ENCODE measurements around the gene CTNND2. TPM values are rescaled to one million over a fixed set of nuclear protein-coding genes. Genes with fewer than 3 reads are reported as not detected.

CTNND2 gene
- total RNA-seq, 2 experiments from 2014 or later = 0.20 TPM; not detected in 1

DNA sequence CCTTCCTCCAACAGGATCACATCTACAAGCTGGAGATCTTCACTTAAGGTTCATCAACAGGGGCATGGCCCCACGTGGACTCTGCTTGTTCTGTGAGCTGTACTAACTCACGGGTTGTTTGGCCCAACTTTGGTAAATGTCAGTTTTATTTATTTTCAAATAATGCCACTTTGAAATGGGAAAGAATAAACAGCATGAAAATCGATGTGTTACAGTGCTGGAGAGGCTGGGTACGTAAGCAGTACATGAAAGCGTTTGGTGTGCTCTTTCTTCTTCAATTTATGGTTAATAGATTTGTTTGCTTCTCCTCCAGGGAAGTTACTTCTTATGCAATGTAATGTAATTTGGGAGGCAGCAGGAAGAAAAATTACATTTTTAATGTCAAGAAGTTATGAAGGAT lies 753.3 kb downstream of the CTNND2 start:
- Mint-ChIP-seq H3K27ac (no peak overlapping the region), H3K27me3 (no peaks in the 10 kb centered on the region), H3K9me3 (no peaks in the 10 kb centered on the region), H3K36me3 (ENCODE audit: low read depth) (no peaks in the 10 kb centered on the region), H3K4me1 (ENCODE audit: low read depth) (no peaks in the 10 kb centered on the region), H3K4me3 (no peak overlapping the region)
- ChIA-PET CTCF (no interaction called here), POLR2A (no interaction called here)
- intact Hi-C loops (cut with DNase I, micrococcal nuclease) = no loop called here
- Histone ChIP-seq H3K9me3 (ENCODE audit: control insufficient read depth in 1 of 2, insufficient read depth in 1 of 2, low read length in 2 of 2) (no peaks in the 10 kb centered on the region), H3K27me3 (ENCODE audit: control insufficient read depth in 1 of 2, insufficient read depth in 2 of 2, low read length in 2 of 2) (no peaks in the 10 kb centered on the region), H3K36me3 (ENCODE audit: insufficient read depth, low read length) (no peaks in the 10 kb centered on the region), H3K27ac (ENCODE audit: low read depth in 1 of 2, low read length in 2 of 2) (no peak overlapping the region), H3K4me1 (ENCODE audit: insufficient read depth, low read length) (no peaks in the 10 kb centered on the region), H3K4me3 (ENCODE audit: low read length) (no peak overlapping the region)
- TF ChIP-seq, protein P1, sequence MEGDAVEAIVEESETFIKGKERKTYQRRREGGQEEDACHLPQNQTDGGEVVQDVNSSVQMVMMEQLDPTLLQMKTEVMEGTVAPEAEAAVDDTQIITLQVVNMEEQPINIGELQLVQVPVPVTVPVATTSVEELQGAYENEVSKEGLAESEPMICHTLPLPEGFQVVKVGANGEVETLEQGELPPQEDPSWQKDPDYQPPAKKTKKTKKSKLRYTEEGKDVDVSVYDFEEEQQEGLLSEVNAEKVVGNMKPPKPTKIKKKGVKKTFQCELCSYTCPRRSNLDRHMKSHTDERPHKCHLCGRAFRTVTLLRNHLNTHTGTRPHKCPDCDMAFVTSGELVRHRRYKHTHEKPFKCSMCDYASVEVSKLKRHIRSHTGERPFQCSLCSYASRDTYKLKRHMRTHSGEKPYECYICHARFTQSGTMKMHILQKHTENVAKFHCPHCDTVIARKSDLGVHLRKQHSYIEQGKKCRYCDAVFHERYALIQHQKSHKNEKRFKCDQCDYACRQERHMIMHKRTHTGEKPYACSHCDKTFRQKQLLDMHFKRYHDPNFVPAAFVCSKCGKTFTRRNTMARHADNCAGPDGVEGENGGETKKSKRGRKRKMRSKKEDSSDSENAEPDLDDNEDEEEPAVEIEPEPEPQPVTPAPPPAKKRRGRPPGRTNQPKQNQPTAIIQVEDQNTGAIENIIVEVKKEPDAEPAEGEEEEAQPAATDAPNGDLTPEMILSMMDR (IDR thresholded peaks at IDR 0.05) = no peak
- DNase-seq (no peak), ATAC-seq (ENCODE audit: poor library complexity) (no peak)

DNA sequence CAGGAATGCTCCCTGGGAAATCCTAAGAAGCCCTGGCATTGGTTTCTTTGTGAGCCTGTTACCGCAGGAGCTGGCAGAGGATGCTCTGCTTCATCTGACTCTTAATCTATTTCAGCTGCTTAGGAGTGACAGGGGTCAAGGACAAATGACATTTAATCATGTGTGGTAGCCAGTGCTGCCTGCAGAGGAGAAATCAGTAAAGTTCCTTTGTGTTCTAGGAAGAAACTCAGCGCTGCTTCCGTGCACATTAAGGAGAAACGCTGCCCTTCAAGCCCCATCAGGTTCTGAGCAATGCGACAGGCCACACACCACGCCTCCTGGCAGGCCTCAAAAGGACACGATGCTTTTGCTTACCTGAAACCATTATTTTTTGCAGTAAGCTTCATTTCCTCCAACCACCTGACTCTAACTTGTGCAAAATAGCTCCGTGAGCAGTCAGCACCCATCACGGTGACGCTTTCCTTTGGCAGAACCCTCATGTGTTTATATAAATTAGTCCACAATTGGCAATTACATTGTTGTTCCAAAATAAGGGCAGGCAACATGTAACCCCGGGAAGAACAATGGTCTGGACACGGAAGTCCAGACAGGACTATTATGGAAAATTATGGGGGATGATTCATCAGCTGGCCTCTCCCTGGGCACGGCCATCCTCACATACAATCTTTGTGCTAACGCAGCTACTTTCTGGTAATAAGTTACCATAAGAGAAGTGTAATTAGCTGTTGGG lies 755.3 kb downstream of the CTNND2 start:
- Histone ChIP-seq H3K27me3 (ENCODE audit: control insufficient read depth in 1 of 2, insufficient read depth in 2 of 2, low read length in 2 of 2) (no peaks in the 10 kb centered on the region), H3K4me1 (ENCODE audit: insufficient read depth, low read length) (no peaks in the 10 kb centered on the region), H3K27ac (ENCODE audit: low read depth in 1 of 2, low read length in 2 of 2) (no peak overlapping the region), H3K36me3 (ENCODE audit: insufficient read depth, low read length) (no peaks in the 10 kb centered on the region), H3K9me3 (ENCODE audit: control insufficient read depth in 1 of 2, insufficient read depth in 1 of 2, low read length in 2 of 2) (no peaks in the 10 kb centered on the region), H3K4me3 (ENCODE audit: low read length) (no peak overlapping the region)
- no peaks in the 10 kb centered on the region for H3K27me3 Mint-ChIP-seq
- ChIA-PET POLR2A (no interaction called here), CTCF (no interaction called here)
- intact Hi-C loops (cut with DNase I, micrococcal nuclease) = no loop called here
- H3K4me1 Mint-ChIP-seq (ENCODE audit: low read depth) = no peaks in the 10 kb centered on the region
- H3K4me3 Mint-ChIP-seq = no peak overlapping the region
- no peak for DNase-seq
- ATAC-seq (ENCODE audit: poor library complexity) = no peak
- TF ChIP-seq, protein P1 (IDR thresholded peaks at IDR 0.05) = no peak
- no peak overlapping the region for H3K27ac Mint-ChIP-seq
- no peaks in the 10 kb centered on the region for H3K36me3 Mint-ChIP-seq (ENCODE audit: low read depth)
- no peaks in the 10 kb centered on the region for H3K9me3 Mint-ChIP-seq

DNA sequence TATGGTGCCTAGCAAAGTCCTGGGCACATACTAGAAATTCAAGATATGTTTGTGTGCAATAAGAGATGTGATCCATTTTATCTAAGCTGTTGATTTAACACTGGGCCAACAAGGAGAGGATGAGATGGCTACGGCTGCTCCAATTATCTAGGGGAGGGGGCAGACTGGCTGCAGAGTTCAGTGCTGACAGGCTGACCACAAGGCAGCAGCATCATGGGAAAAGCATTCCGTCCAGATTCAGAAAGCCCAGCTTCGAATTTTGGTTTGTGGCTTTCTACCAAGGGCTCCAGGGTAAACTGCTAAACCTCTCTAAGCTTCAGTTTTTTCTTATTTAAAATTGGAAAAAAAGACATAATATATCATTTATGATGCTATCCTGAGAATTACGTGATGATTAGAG lies 758.1 kb downstream of the CTNND2 start:
- Histone ChIP-seq H3K4me1 (ENCODE audit: insufficient read depth, low read length) (no peaks in the 10 kb centered on the region), H3K4me3 (ENCODE audit: low read length) (no peak overlapping the region), H3K36me3 (ENCODE audit: insufficient read depth, low read length) (no peaks in the 10 kb centered on the region), H3K27me3 (ENCODE audit: control insufficient read depth in 1 of 2, insufficient read depth in 2 of 2, low read length in 2 of 2) (no peaks in the 10 kb centered on the region), H3K27ac (ENCODE audit: low read depth in 1 of 2, low read length in 2 of 2) (no peak overlapping the region), H3K9me3 (ENCODE audit: control insufficient read depth in 1 of 2, insufficient read depth in 1 of 2, low read length in 2 of 2) (no peaks in the 10 kb centered on the region)
- no peaks in the 10 kb centered on the region for H3K36me3 Mint-ChIP-seq (ENCODE audit: low read depth)
- DNase-seq = no peak
- no peaks in the 10 kb centered on the region for H3K9me3 Mint-ChIP-seq
- POLR2A ChIA-PET = no interaction called here
- TF ChIP-seq, protein P1 (IDR thresholded peaks at IDR 0.05) = no peak
- CTCF ChIA-PET = no interaction called here
- no peaks in the 10 kb centered on the region for H3K27me3 Mint-ChIP-seq
- ATAC-seq (ENCODE audit: poor library complexity) = no peak
- intact Hi-C loops (cut with DNase I, micrococcal nuclease) = no loop called here
- no peaks in the 10 kb centered on the region for H3K4me1 Mint-ChIP-seq (ENCODE audit: low read depth)
- no peak overlapping the region for H3K4me3 Mint-ChIP-seq
- no peak overlapping the region for H3K27ac Mint-ChIP-seq

Measured in CD4-positive, alpha-beta T cell (primary cell).